T1000 (cell line): ENCODE data around the gene CEP95.
"Not testable (repeated sequence)": the region's sequence is repeated elsewhere in the genome, so short reads cannot be mapped to it uniquely, and the experiment has no call there.

ENCODE experiments used
- DNase-seq: peaks from one replicate; lab custom pipeline; 2025; ENCODE audit warnings: mixed read lengths; lab: John Stamatoyannopoulos, UW

CEP95 gene

DNA sequence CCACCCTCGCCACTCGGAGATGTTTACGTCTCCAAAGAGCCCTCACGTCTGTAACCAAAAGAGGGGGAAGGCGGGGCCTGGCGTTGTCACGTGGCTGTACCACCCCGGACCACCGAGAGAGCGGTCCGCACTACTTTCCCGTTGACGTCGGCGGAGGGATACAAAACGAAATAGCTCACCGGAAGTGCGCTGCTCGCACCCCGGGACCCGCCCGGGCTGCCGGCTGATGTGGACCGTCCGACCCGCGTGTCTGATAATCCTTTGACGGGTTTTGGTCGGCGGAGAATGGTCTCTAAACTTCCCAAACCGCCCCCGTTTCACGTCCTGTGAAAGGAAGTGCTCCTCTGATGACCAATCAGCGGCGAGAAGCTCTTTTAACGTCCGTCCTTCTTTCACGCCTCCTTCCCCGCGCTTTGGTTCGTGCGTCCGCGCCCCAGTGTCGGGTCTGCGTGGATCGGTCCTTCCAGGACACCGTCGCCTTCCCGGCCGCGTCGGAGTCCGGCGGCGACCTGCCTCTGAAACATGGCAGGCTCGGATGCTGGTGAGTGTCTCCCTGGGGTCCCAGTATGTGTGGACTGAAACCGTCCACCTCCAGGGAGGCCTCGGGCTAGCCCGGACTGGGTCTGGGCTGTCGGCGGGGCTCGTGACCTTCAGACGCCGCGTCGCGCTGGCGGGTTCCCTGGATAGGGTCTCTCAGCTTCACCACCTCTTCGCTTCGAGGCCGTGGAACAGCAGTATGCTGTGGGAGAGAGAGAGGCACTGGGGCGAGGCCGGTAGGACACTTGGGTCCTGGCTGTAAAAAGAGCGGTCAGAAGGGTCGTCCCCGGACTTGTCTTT is at the start of gene CEP95:
TSS of gene CEP95 (plus strand) at position 402 of the 837 bp plus-strand sequence. CDS start at position 523, 121 bp downstream.
- DNase-seq, result peak; percentile 99

DNA sequence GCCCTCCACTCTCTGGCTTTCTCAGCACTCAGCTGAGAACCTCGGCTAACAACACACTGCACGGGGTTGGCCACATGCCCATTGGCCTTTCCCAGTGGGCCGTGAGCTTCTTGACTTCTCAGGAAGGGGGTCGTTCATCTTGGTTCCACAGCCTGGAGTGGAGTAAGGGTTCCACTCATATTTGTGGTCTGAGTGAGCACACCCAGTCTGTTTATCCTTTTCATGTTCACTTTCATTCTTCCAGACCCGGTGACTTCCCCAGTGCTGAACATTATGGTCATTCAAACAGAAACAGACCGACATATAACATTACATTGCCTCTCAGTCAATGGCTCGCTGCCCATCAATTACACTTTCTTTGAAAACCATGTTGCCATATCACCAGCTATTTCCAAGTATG is 49.6 kb upstream of the CEP95 start:
- DNase-seq, result no peak

DNA sequence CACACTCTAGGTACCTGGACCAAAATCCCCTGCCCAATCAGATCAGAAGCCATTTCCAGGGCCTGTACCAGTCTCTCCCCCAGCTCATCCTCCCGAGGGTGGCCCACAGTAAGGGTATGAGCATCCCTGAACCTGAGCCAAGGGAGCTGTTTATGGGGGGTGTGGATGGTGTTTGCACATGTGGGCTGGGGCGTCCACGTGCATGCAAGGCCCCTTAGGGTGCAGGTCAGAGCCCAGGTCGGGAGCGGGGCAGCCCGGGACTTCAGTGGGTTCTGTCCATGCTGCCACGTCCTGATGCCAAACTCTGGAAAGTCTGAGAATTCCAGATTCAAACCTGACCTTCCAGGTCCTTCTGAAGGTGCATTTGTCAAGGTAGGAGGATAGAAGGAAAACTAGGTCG is 48.0 kb upstream of the CEP95 start:
- no peak for DNase-seq

- DNase-seq, result no peak
These were observed 47.5 kb upstream of the CEP95 start for GRCh38 chr17:64459284-64459747.

- DNase-seq, result not testable (repeated sequence)
These were observed 47.0 kb upstream of the CEP95 start for GRCh38 chr17:64459818-64460217.

DNA sequence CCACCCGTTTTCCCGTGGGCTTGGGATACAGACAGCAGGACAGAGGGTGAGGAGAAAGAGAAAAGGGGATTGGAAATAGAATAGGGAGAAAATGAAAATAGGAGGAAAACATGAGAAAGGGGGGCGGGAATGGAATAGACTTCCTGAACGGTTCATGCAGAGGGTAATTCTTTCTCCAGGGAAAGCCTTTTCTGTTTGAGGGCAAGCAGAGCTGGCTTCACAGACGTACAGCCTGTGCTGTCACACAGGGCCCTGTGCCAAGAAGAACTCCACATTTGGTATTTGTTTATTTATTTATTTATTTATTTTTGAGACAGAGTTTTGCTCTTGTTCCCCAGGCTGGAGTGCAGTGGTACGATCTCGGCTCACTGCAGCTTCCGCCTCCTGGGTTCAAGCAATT is 45.8 kb upstream of the CEP95 start:
- DNase-seq, result no peak

GRCh38 chr17:64461788-64462187 is 45.0 kb upstream of the CEP95 start:
- DNase-seq, result no peak

DNA sequence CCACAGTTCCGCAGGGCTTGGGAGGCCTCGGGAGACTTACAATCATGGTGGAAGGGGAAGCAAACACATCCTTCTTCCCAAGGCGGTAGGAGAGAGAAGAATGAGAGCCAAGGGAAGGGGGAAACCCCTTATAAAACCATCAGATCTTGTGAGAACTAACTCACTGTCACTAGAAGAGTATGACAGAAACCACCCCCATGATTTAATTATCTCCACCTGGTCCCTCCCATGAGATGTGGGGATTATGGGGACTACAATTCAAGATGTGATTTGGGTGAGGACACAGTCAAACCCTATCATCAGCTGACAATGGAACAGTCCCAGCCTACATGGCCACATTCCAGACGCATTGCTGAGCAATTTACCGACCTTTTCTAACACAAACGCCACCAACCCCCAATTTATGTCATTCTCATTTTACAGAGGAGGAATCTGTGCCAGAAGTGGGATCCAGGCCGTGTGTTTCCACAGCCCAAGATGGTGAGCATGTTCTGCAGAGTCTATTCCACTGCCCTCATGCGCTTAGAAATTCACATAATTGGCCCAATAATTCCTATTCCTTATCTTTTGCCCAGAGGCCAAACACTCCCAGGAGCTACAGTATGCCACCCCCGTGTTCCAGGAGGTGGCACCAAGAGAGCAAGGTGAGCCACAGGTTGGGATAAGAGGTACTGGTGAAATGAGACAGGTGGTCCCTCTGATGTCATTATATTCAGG is 40.6 kb upstream of the CEP95 start:
- DNase-seq, result no peak

- DNase-seq, result not testable (repeated sequence)
These were observed 39.9 kb upstream of the CEP95 start for GRCh38 chr17:64466834-64467233.

DNA sequence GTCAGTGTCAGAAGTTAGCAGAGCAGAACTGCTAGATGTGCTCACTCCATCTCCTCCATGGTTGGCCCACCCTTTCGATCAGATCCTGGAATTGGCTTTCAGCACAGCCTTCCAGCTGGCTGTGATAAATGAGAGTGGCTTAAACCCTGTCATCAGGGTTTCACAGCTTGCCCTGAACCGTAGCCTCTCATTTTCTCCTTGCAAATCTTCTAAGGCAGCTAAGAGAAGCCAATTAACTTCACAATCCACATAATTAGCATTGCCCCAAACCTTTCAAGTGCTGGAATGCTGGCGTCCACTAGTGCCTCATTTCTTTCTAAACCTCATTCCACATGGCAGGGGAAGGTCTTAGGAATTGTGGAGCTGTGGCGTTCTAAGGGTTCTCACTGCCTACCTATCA is 36.2 kb upstream of the CEP95 start:
- no peak for DNase-seq

DNA sequence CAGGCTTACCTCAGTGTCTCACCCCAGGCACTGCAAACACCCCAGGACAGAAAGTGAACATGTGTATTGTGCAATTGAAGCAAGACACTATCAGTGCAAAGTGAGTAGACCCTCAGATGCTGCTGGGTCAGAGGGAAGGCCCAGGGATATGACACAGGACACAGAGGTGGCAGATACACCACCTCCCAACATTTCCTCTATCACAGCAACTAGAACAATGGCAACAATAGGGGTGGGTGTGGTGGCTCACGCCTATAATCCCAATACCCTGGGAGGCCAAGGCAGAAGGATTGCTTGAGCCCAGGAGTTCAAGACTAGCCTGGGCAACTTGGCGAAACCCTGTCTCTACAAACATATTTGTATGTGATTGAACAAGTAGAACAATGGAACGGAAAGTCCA is 35.3 kb upstream of the CEP95 start:
- DNase-seq, result no peak

DNA sequence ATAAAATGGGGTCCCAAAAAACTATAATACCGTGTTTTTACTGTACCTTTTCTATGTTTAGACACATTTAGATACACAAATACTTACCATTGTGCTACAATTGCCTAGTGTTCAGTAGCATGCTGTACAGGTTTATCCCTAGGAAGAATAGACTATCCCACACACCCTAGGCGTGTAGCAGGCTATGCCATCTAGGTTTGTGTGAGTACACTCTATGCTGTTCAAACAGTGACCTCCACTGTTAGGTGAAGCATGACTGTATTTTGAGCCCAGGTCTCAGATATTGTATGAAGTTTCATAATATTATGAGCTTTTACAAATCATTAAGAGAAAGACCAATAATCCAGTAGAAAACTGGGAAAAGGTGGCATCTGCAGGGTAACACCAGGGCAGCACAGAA is 34.2 kb upstream of the CEP95 start:
- no peak for DNase-seq

- no peak for DNase-seq
These were observed 28.9 kb upstream of the CEP95 start for GRCh38 chr17:64477849-64478248.

GRCh38 chr17:64480951-64481350 is 25.8 kb upstream of the CEP95 start:
- no peak for DNase-seq

DNA sequence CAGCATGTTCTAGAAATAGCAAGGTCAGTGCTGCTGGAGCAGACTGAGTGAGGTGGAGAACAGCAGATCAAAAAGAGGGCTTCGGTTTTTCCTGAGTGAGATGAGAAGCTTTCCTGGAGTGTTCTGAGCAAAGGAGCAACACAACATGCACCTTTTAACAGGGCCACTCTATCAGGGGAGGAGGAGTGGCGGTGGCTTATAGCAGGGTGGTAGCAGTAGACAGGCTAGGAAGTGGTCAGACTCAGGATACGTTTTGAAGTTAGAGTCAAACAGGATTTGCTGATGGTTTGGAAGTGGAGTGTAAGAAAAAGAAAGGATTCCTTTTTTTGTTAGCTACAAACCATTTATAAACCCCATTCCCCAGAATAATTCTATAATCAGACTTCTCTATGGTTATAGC is 22.4 kb upstream of the CEP95 start:
- DNase-seq, result no peak

- DNase-seq, result no peak
These were observed 18.5 kb upstream of the CEP95 start for GRCh38 chr17:64488301-64488700.

- DNase-seq, result no peak
These were observed 15.5 kb upstream of the CEP95 start for GRCh38 chr17:64491034-64491860.

GRCh38 chr17:64491994-64492393 is 14.8 kb upstream of the CEP95 start:
- no peak for DNase-seq

GRCh38 chr17:64492481-64493109 is 14.2 kb upstream of the CEP95 start:
- no peak for DNase-seq

DNA sequence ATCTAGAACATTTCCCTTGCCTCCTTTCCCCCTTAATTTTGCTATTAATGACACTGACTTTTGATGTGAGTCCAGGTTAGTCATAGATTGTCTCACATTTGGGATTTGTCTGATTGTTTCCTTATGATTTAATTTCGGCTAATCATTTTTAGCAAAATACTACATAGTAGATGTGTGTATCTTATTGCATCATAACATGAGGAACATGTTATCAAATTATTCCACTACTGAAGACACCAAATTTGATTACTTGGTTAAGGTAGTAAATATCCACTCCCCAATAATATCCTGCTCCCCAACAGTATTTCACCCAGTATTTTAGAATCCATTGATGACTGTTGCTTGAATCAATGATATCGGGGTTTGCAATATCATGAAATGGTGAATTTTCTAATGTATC is 12.7 kb upstream of the CEP95 start:
- no peak for DNase-seq

DNA sequence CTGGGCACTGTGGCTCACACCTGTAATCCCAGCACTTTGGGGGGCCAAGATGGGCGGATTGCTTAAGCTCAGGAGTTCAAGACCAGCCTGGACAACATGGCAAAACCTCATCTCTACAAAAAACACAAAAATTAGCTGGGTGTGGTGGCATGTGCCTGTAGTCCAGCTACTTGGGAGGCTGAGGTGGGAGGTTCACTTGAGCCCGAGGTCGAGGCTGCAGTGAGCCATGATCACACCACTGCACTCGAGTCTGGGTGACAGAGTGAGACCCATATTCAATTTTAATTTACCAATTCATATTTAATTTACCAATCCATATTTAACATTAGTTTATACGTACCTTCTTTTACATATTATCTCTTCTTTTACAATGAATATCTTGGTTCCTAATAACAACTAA is 11.5 kb upstream of the CEP95 start:
- not testable (repeated sequence) for DNase-seq

DNA sequence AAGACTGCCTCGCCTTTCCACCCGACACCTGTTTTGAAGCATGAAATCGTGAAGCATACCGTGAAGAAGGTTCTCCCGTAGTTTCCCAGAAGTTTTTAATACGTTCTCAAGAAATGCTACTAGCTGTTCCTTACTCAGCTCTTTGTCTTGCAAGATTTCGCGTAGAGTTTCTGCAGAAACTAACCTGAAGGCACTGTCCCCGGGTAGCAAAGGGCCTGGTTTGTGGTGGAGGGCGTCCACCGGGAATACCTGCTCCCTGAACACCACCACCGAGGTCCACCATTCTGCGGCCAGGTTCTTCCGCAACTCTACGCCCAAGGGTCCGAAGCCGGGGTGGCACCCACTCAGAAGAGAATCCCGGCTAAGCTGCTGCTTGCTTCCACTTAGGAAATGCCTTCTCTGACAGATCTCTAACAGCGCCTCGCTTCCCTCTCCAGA is 10.4 kb upstream of the CEP95 start:
- no peak for DNase-seq
